Neural cell (in vitro differentiated cells): ENCODE measurements around the gene CLSTN1.

Experiments
- CTCF ChIP-seq: fragments of 450-650 bp; IDR thresholded peaks from 2 replicates; pipeline ENCODE4 v1.5.1; 2014; ENCODE audit warnings: antibody characterized with exemption, mild to moderate bottlenecking, moderate library complexity; ENCODE audit not compliant: poor library complexity, severe bottlenecking
- EP300 ChIP-seq: fragments of 450-650 bp; conservative IDR thresholded peaks from 2 replicates; pipeline ENCODE4 v1.6.1; 2014; ENCODE audit warnings: antibody characterized with exemption, mild to moderate bottlenecking, moderate library complexity; ENCODE audit not compliant: poor library complexity, severe bottlenecking
- EZH2 ChIP-seq: fragments of 200-600, 300-800 bp; shearing (Covaris generic), sonication (generic); IDR thresholded peaks from 2 replicates; pipeline ENCODE4 v1.6.1; 2014; ENCODE audit warnings: antibody characterized with exemption, low read length, borderline replicate concordance, mild to moderate bottlenecking; ENCODE audit not compliant: insufficient read depth, poor library complexity, severe bottlenecking
- MXI1 ChIP-seq: fragments of 450-650 bp; conservative IDR thresholded peaks from 2 replicates; pipeline ENCODE4 v1.6.1; 2014; ENCODE audit warnings: antibody characterized with exemption, mild to moderate bottlenecking; ENCODE audit not compliant: poor library complexity, severe bottlenecking
- POLR2AphosphoS5 ChIP-seq: IDR thresholded peaks from 2 replicates; pipeline ENCODE4 v1.6.1; 2012
- REST ChIP-seq: IDR thresholded peaks from 2 replicates; pipeline ENCODE4 v1.6.1; 2012; ENCODE audit warnings: borderline replicate concordance
- SMC3 ChIP-seq: fragments of 450-650 bp; conservative IDR thresholded peaks from 2 replicates; pipeline ENCODE4 v1.6.1; 2014; ENCODE audit warnings: antibody characterized with exemption, mild to moderate bottlenecking, moderate library complexity; ENCODE audit not compliant: poor library complexity
- TAF1 ChIP-seq: IDR thresholded peaks from 2 replicates; pipeline ENCODE4 v1.6.1; 2012; ENCODE audit warnings: low read depth

GRCh38 chr1:9703681-9704080 lies 120.1 kb downstream of the CLSTN1 start:
- TF ChIP-seq EZH2 = no peak
- TF ChIP-seq CTCF = no peak
- no peak for TF ChIP-seq EP300
- TF ChIP-seq TAF1 = no peak
- TF ChIP-seq POLR2AphosphoS5 = no peak
- TF ChIP-seq SMC3 = no peak
- TF ChIP-seq MXI1 = no peak
- TF ChIP-seq REST = no peak
